ENCODE data around the gene DLK2.

- TF ChIP-seq CTCF (IDR thresholded peaks at IDR 0.05; ENCODE audit: insufficient read depth, low read length, poor library complexity, severe bottlenecking) (no peak), EZH2phosphoT487 (conservative IDR thresholded peaks at IDR 0.05; ENCODE audit: low read length) (no peak)
These were observed 36.7 kb upstream of the DLK2 start for GRCh38 chr6:43491750-43492661.
